ENCODE results near the gene PDHX. TPM values are rescaled to one million over a fixed set of nuclear protein-coding genes. Genes with fewer than 3 reads are reported as not detected.

PDHX gene
- total RNA-seq, 1 experiment from 2014 or later = 63.0 TPM

- ATAC-seq (peak; percentile 72), DNase-seq (ENCODE audit: low read depth, low spot score) (no peak)
- Histone ChIP-seq H3K9me3 (ENCODE audit: control insufficient read depth, insufficient read depth, low read depth, low read length) (no peaks in the 10 kb centered on the region), H3K36me3 (ENCODE audit: control insufficient read depth, insufficient read depth, low read length) (no peaks in the 10 kb centered on the region), H3K4me1 (ENCODE audit: control insufficient read depth, insufficient read depth, low read length) (peaks cover 33% of the 10 kb centered on the region), H3K27ac (ENCODE audit: low read length) (peak overlapping the region; percentile 89), H3K27me3 (ENCODE audit: control insufficient read depth, insufficient read depth, low read length) (no peaks in the 10 kb centered on the region), H3K4me3 (ENCODE audit: low read depth in 2 of 2, low read length in 2 of 2) (no peak overlapping the region)
- TF ChIP-seq SIN3A (IDR thresholded peaks at IDR 0.05; ENCODE audit: borderline replicate concordance, insufficient read depth, low read depth, low read length) = no peak
- intact Hi-C loops (cut with micrococcal nuclease; ENCODE audit: unreplicated experiment) = no loop called here
- ChIA-PET CTCF (no interaction called here), POLR2A (no interaction called here)
- no TSS peak for BruUV-seq (replicated peaks)
- in situ Hi-C loops (cut with HindIII; ENCODE audit: low pct_unique_long_range_greater_than_20kb, low sequenced_read_pairs) = no loop called here
Observed at GRCh38 chr11:35003658-35004057, 87.2 kb downstream of the PDHX start.

GRCh38 chr11:35005141-35005780 is 88.8 kb downstream of the PDHX start:
- Histone ChIP-seq H3K4me1 (ENCODE audit: control insufficient read depth, insufficient read depth, low read length) (peaks cover 49% of the 10 kb centered on the region), H3K27ac (ENCODE audit: low read length) (peak overlapping the region; percentile 100), H3K36me3 (ENCODE audit: control insufficient read depth, insufficient read depth, low read length) (no peaks in the 10 kb centered on the region), H3K27me3 (ENCODE audit: control insufficient read depth, insufficient read depth, low read length) (no peaks in the 10 kb centered on the region), H3K4me3 (ENCODE audit: low read depth in 2 of 2, low read length in 2 of 2) (no peak overlapping the region), H3K9me3 (ENCODE audit: control insufficient read depth, insufficient read depth, low read depth, low read length) (no peaks in the 10 kb centered on the region)
- in situ Hi-C loops (cut with HindIII; ENCODE audit: low pct_unique_long_range_greater_than_20kb, low sequenced_read_pairs) (no loop called here), intact Hi-C loops (cut with micrococcal nuclease; ENCODE audit: unreplicated experiment) (no loop called here)
- ChIA-PET CTCF (no interaction called here), POLR2A (no interaction called here)
- no peak for DNase-seq (ENCODE audit: low read depth, low spot score)
- no TSS peak for BruUV-seq (replicated peaks)
- no peak for TF ChIP-seq POLR2AphosphoS5 (IDR thresholded peaks at IDR 0.05; ENCODE audit: low read depth, low read length)
- TF ChIP-seq SIN3A (IDR thresholded peaks at IDR 0.05; ENCODE audit: borderline replicate concordance, insufficient read depth, low read depth, low read length) = no peak
- no peak for ATAC-seq

- DNase-seq (ENCODE audit: low read depth, low spot score) = no peak
- Histone ChIP-seq H3K9me3 (ENCODE audit: control insufficient read depth, insufficient read depth, low read depth, low read length) (no peaks in the 10 kb centered on the region), H3K4me3 (ENCODE audit: low read depth in 2 of 2, low read length in 2 of 2) (no peak overlapping the region), H3K27ac (ENCODE audit: low read length) (peak overlapping the region; percentile 100), H3K4me1 (ENCODE audit: control insufficient read depth, insufficient read depth, low read length) (peaks cover 62% of the 10 kb centered on the region), H3K27me3 (ENCODE audit: control insufficient read depth, insufficient read depth, low read length) (no peaks in the 10 kb centered on the region), H3K36me3 (ENCODE audit: control insufficient read depth, insufficient read depth, low read length) (no peaks in the 10 kb centered on the region)
- TF ChIP-seq SIN3A (IDR thresholded peaks at IDR 0.05; ENCODE audit: borderline replicate concordance, insufficient read depth, low read depth, low read length) (no peak), TCF7L2 (IDR thresholded peaks at IDR 0.05; ENCODE audit: low read depth, low read length) (no peak), REST (IDR thresholded peaks at IDR 0.05; ENCODE audit: insufficient read depth in 1 of 2, low read depth in 2 of 2, low read length in 1 of 2) (no peak), CTCF (IDR thresholded peaks at IDR 0.05) (no peak), POLR2AphosphoS5 (IDR thresholded peaks at IDR 0.05; ENCODE audit: low read depth, low read length) (no peak)
- no peak for ATAC-seq
- intact Hi-C loops (cut with micrococcal nuclease; ENCODE audit: unreplicated experiment) = no loop called here
- CTCF ChIA-PET = no interaction called here
- BruUV-seq (replicated peaks) = no TSS peak
- POLR2A ChIA-PET = interaction anchor here (0.9 kb wide), 1 partner anchor 12 kb away, joined by 3 read pairs; no protein-coding TSS in a partner anchor
- in situ Hi-C loops (cut with HindIII; ENCODE audit: low pct_unique_long_range_greater_than_20kb, low sequenced_read_pairs) = no loop called here
Observed at GRCh38 chr11:35006389-35007128, 90.1 kb downstream of the PDHX start.

Data from Panc1 (cell line).